Activated CD8-positive, alpha-beta memory T cell treated with anti-CD3 and anti-CD28 coated beads for 1 hour (primary cell): Measurements from ENCODE around the gene FNDC11.
"Not testable (repeated sequence)": the region's sequence is repeated elsewhere in the genome, so short reads cannot be mapped to it uniquely, and the experiment has no call there.

Experiments used
- DNase-seq, 2 donors: peaks; one replicate each; pipeline ENCODE4 v3.0.0-alpha.2; 2020; ENCODE audit warnings: low read depth in 1 of 2; ENCODE audit errors: extremely low read depth in 1 of 2

The FNDC11 gene

DNA sequence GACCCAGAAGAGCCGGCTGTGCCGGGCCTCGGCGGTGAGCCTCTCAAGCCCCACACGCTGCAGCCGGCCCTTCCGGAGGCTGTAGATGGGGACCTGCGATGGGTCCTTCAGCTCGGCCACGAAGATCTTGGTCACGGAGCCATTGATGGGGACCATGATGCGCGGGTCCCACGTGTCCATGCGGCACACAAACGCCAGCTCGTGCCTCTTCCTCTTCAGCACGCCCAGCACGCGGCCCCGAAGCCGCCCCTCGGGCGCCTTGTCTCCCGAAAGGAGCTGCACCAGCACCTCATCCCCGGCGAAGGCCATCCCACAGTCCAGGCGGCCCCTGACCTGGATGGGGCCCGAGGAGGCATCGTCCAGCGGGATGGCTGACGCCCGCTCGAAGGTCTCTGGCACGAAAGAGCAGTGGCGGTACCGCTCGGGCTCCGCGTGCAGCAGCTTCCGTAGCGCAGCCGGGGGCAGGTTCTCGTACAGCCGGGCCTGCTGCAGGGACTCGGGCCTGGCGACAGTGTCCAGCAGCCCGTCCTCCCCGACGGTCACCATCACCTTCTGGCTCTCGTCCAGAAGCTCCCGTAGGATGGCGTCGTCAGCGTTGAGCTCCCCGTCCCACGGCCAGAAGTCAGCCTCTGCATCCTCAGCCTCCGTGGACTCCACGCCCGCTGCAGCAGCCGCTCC lies 11.2 kb downstream of the FNDC11 start:
- no peak for DNase-seq

DNA sequence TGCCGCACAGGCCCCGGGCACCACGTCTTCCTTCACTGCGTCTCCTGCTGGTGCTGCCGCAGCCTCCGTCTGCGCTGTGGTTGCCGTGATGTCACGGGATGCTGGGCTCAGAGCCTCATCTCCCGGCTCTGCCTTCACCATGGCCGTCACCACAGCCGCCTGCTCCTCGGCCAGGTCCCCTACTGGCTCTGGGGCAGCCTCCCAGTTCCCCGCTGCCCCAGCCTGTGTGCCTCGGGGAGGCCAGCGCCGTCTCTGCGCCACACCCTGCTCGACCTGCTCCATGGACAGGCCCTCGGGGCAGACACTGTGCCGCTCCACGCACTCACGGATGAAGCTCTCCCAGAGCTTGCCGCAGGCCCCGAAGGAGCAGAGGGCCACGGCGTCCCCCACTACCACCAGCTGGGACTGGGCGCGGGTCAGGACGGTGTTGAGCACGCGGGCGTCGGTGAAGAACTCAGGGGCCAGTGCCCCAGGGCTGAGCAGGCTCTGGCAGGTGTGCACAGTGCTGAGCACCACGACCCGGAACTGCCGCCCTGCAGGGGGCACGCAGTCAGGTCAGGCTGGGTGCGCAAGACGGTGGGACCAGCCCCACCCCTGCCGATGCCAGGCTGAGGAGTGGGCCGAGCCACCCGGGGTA lies 11.9 kb downstream of the FNDC11 start:
- DNase-seq, result no peak

DNA sequence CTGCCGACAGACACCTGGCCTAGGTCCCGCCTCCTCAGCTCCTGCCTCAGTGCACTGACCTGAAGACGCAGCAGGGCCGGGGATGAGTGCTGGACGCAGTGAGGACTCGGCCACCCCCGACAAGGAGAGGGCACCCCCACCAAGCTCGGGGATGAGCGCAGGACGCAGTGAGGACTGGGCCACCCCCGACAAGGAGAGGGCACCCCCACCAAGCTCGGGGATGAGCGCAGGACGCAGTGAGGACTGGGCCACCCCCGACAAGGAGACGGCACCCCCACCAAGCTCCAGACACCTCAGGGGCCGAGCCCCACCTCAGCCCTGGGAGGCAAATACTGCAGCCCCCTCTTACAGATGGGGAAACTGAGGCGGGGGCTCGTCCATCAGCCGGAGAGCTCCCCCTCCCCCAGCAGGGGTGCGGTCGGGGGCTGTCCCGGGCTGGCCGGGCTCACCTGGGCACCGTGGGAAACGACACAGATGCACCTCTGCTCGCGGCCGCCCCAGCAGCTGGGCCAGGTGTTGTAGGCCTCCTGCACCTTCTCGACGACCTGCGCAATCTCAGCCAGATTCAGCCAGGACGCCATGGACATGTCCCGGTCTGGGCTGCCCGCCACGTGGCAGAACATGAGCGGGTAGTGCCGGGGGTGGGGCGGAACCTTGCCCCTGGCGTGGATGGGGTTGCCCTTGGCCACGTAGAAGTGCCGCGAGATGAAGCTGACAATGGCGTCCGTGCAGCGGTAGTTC lies 12.6 kb downstream of the FNDC11 start:
- no peak for DNase-seq

- no peak for DNase-seq
Measured at GRCh38 chr20:63567136-63567385, 13.1 kb downstream of the FNDC11 start.

GRCh38 chr20:63567386-63568169 lies 13.6 kb downstream of the FNDC11 start:
- peak in 1 of 2 donors; percentile 36 for DNase-seq

DNA sequence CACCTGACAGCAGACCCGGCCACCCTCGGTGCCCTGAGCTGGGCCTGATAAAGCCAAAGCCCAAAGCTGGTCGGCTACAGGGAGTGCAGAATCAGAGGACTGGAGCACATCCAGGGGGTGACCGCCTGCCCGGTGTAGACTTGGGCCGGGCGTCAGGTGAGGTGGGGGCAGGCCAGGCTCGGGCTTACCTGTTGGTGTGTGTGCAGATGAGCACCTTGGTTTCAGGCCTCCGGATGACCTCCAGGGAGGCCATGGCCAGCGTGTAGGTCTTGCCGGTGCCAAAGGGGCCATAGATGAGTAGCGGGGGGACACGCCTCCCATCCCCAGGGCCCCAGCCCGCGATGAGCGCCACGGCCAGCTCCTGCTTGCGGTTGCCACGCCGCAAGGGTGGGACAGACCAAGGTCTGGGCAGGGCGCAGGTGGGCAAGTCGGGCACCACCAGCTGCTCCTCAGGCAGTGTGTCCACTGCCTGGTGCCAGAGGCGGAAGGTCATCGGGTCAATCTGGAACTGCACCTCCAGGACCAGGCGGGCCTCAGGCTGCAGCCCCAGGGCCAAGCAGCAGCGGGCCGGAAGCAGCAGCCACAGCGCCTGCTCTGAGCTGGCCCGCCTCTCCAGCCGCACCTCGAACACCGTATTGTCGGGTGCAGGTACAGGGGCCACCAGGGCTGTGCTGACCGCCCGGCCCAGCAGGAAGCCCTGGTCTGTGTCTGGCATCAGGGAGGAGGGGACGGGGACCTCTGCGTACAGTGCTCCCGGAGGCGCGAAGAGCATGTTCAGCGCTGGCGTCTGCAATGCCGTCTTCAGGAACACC lies 14.4 kb downstream of the FNDC11 start:
- no peak for DNase-seq

GRCh38 chr20:63568986-63569949 lies 15.3 kb downstream of the FNDC11 start:
- DNase-seq, result no peak

DNA sequence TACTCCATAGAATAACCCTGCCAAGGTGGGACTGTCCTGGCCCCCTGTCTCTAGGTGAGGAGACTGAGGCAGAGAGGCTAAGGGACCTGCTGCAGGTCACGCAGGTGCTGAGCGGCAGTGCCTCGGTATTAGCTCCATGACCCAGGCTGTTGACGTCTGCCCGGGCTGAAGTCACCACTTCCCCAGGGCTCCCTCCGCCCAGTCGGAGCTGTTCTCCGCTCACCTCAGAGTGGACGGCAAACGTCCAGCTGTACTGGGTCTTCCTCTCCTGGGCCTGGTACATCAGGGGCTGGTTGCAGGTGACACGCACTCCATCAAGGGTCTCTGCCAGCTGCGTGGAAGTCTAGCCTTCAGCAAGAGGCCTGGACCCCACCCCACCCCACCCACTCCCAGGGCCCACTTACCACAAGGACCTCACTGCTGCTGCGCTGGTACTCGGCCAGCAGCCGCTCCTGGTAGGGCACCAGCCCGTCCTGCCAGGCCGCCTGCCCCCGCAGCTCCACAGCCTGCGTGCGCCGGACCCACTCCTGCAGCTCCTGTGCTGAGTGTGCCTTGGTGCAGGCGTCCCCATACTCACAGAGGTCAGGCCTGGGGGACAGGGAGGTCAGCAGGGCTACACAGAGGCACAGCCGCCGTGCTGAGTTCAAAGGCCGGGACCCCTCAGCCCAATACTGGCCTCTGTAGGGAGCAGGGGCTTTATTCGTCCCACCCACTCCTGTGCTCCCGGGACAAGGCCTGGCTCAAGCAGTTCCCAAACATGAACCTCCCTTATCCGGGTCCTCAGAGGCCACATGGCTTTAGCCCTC lies 16.5 kb downstream of the FNDC11 start:
- no peak for DNase-seq

GRCh38 chr20:63571087-63571478 lies 17.1 kb downstream of the FNDC11 start:
- DNase-seq, result not testable (repeated sequence)

DNA sequence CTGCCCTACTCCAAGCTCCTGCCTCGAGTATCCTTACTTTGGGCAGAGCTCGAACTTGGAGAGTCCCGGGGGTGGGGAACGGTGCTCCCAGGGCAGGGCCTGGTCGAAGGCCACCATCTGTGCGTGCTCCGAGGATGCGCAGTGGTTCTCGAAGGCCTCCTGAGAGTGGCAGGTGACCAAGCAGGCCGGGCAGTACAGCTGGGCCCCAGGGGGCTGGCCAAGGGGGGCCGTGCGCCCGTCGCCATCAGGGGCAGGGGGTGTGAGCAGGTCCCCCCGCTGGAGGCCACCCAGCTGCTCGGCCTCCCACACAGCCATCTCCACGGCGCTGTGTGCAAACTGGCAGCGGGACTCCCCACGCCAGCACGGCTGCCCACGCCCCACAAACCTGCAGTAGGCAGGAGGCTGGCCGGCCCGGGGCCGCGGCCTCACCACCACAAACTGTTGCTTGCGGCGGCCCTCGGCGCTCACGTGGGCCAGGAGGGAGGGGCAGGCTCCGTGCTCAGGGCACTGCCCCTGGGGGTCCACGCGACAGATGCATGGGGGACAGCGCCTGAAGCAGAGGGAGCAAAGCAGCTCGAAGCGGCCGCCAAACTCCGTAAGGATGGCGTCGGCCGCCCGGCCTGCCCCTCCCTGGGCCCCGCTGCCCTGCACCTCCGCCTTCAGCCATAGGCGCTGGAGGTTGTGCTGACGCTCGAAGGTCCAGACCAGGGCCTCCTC lies 18.3 kb downstream of the FNDC11 start:
- no peak for DNase-seq

DNA sequence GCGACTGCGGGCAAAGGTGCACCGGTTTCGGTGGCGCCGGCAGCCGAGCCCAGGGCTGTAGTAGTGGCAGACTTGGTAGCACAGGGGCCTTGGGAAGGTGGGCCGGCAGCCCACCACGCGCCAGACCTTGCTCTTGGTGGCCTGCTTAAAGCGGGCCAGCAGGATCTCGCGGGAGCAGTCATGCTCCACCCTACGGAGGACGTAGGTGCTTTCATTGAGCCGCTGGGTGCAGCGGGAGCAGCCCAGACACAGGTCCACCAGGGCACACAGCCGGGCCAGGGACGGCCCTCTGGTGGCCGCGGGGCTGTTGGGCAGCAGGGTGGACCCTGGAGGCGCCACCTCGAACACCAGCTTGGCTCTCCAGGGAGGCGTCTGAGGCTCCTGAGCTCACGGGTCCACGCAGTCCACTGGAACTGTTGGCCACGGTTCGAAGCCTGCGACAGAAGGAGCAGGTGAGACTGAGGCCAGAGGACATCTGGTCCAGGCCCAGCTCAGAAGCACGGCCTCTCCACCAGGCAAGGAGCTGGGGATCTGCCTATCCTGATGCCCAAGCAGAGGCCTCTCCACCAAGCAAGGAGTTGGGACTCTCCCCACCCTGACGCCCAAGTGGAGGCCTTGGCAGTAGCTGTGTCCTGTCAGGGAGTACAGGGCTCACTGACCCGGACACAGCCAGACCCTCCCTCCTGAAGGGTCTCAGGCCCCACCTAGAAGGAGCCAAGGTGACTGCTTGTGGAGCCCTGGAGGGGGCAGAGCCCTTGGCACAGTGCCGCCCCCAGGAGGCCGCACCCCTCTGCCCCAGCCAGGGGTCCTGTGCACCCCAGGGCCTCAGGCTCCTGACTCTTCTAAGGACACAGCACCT lies 19.1 kb downstream of the FNDC11 start:
- no peak for DNase-seq

GRCh38 chr20:63573647-63574131 lies 19.7 kb downstream of the FNDC11 start:
- no peak for DNase-seq

DNA sequence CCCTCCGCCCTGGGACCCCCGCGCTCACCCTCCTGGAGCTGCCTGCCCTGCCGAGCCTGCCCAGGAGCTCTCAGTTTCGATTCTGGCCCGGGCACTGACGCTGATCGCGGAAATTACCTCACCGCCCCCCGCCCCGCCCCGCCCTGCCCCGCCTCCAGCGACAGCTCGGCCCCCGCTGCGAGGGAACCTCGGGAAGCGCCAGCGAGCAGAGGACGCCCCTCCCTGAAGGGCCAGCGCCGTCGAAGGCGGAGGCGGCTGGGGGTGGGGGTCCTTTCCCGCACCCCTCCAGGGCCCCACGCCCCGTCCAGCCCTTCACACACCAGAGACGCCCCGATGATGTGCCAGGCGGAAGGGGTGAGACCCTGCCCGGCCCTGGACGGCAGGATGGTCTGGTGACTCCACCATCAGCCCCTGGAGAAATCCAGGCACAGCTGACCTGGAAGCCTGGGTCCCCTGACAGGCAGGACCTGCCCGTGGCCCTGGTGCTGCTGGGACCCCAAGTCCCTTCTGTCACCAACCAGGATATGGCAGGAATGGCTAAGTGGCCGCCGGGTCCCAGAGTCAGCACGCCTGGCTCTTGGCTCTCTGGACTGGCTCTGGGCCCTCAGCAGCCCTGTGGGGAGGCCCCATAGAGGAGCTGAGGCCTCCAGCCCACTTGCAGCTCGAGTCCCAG lies 20.3 kb downstream of the FNDC11 start, which contains the start of gene HELZ2:
TSS of gene HELZ2 (minus strand) at position 84 of the 673 bp plus-strand sequence. CDS start 1,854 bp downstream, outside the sequence.
- peak; percentile 30 to 60 for DNase-seq

GRCh38 chr20:63574829-63575743 lies 21.1 kb downstream of the FNDC11 start:
- DNase-seq, result no peak

DNA sequence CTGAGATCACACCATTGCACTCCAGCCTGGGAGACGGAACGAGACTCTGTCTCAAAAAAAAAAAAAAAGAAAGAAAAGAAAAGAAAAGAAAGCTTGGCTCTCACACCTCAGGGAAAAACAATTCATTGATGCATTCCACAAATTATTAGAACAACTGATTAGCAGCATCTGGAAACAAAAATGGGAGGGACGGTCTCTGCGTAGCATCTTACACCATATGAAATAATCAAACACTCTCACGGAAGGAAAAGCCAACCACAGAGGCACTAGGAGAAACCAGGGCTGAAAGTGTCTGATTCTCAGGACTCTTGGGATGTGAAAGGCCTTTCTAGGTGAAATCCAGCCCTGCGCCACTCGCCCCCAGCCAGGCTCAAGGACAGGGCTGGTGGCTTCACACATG lies 22.4 kb downstream of the FNDC11 start:
- no peak for DNase-seq
